ENCODE data around the gene CCNJ. TPM values are rescaled to one million over a fixed set of nuclear protein-coding genes. Genes with fewer than 3 reads are reported as not detected.

CCNJ gene
- total and polyA plus RNA-seq, 2 of the 13 experiments (the other 11 are each of a cell fraction or from before 2014, with no cell fraction given): 14.1 to 21.5 TPM

- TF ChIP-seq ZNF142 (CRISPR knock-in tag; IDR thresholded peaks at IDR 0.05) (peak; percentile 71), ZNF710 (CRISPR knock-in tag; IDR thresholded peaks at IDR 0.05; ENCODE audit: borderline replicate concordance) (peak; percentile 56; the same call in 1 of the 2 replicates), FOXC1 (CRISPR knock-in tag; IDR thresholded peaks at IDR 0.05; ENCODE audit: borderline replicate concordance) (peak; percentile 76; the same call in 1 of the 2 replicates), SIX1 (CRISPR knock-in tag; IDR thresholded peaks at IDR 0.05; ENCODE audit: borderline replicate concordance) (no peak), PCBP1 (IDR thresholded peaks at IDR 0.05; ENCODE audit: borderline replicate concordance, low read depth, low read length) (peak; percentile 21), MYC (CRISPR knock-in tag; IDR thresholded peaks at IDR 0.05; ENCODE audit: borderline replicate concordance) (peak; percentile 63; the same call in 1 of the 2 replicates), DBP (CRISPR knock-in tag; IDR thresholded peaks at IDR 0.05; ENCODE audit: not compliant biosample characterization) (no peak), KDM6A (CRISPR knock-in tag; IDR thresholded peaks at IDR 0.05; ENCODE audit: low read depth) (no peak), DMAP1 (CRISPR knock-in tag; IDR thresholded peaks at IDR 0.05) (0 out of 2 replicates have a peak, but pooled peaks have one; percentile 12), ZBTB26 (CRISPR knock-in tag; IDR thresholded peaks at IDR 0.05; ENCODE audit: borderline replicate concordance) (0 out of 2 replicates have a peak, but pooled peaks have one; percentile 25), PREB (CRISPR knock-in tag; IDR thresholded peaks at IDR 0.05) (no peak), MAZ (IDR thresholded peaks at IDR 0.05; ENCODE audit: borderline replicate concordance, low read depth, low read length) (peak; percentile 82; the same call in 1 of the 2 replicates), MAZ (CRISPR knock-in tag; IDR thresholded peaks at IDR 0.05; ENCODE audit: low read depth) (peak; percentile 77), CTCF (CRISPR knock-in tag; IDR thresholded peaks at IDR 0.05) (peak; percentile 41; the same call in 1 of the 2 replicates)
These were observed at the start of gene CCNJ (continued) for GRCh38 chr10:96043033-96043892.

Data from HepG2 (cell line).